GM13977 (cell line): ENCODE measurements around the gene ABHD11.

ENCODE experiments used
- DNase-seq: peaks from one replicate; pipeline ENCODE4 v3.0.0; 2012; ENCODE audit warnings: low spot score
- CTCF ChIP-seq: IDR thresholded peaks from 2 replicates; pipeline ENCODE4 v1.5.1; 2012; ENCODE audit warnings: mild to moderate bottlenecking, control low read depth; ENCODE audit not compliant: insufficient read depth; ENCODE audit errors: extremely low read depth, missing control alignments
- in situ Hi-C: fragments of 300-500 bp; cut with MboI; formaldehyde crosslinking; loops from one replicate; pipeline ENCODE4 v1.12.0; 2022; ENCODE audit warnings: low sequenced_read_pairs, low pct_unique_long_range_greater_than_20kb, mixed read lengths, inconsistent platforms; ENCODE audit not compliant: unreplicated experiment

The ABHD11 gene

GRCh38 chr7:73700069-73700423 lies 38.6 kb downstream of the ABHD11 start:
- in situ Hi-C loops, result no loop called here
- no peak for TF ChIP-seq CTCF
- DNase-seq, result no peak

GRCh38 chr7:73699370-73700068 lies 39.1 kb downstream of the ABHD11 start:
- DNase-seq, result no peak
- in situ Hi-C loops, result no loop called here
- TF ChIP-seq CTCF, result no peak

GRCh38 chr7:73698410-73698809 lies 40.2 kb downstream of the ABHD11 start:
- DNase-seq, result no peak
- no peak for TF ChIP-seq CTCF
- in situ Hi-C loops, result no loop called here

- no peak for DNase-seq
- in situ Hi-C loops, result no loop called here
- TF ChIP-seq CTCF, result no peak
These were observed 42.2 kb downstream of the ABHD11 start for GRCh38 chr7:73696372-73696771.

- no peak for TF ChIP-seq CTCF
- in situ Hi-C loops, result no loop called here
- DNase-seq, result no peak
These were observed 48.0 kb downstream of the ABHD11 start for GRCh38 chr7:73690646-73691045.

- in situ Hi-C loops, result no loop called here
- no peak for TF ChIP-seq CTCF
- DNase-seq, result no peak
These were observed 50.3 kb downstream of the ABHD11 start for GRCh38 chr7:73688288-73688687.
